SK-N-SH (cell line): Measurements from ENCODE around the gene C1QTNF2. TPM values are rescaled to one million over a fixed set of nuclear protein-coding genes. Genes with fewer than 3 reads are reported as not detected.

ENCODE experiments used
- CTCF ChIA-PET: fragments of 300-600, 350-600 bp; formaldehyde crosslinking; extraction: SDS; loops from one replicate; lab custom pipeline; 2021; lab: Yijun Ruan, JAX
- POLR2A ChIA-PET: fragments of 350-600 bp; sonication (Branson Sonifier 250); formaldehyde crosslinking; extraction: SDS; loops from one replicate; lab custom pipeline; 2020; ENCODE audit warnings: antibody characterized with exemption, inconsistent platforms; lab: Yijun Ruan, JAX
- DNase-seq: peaks from one replicate; pipeline ENCODE4 v3.0.0; 2012
- H2AFZ ChIP-seq: fragments of 200-600 bp; sonication (generic); 2 replicates; pipeline ENCODE4 v1.8.1; 2016; ENCODE audit warnings: antibody characterized with exemption, mild to moderate bottlenecking, low read depth
- H3F3A ChIP-seq: fragments of 200-600 bp; sonication (generic); replicated peaks from 2 replicates; pipeline ENCODE3; 2016; ENCODE audit warnings: antibody characterized with exemption, mild to moderate bottlenecking; ENCODE audit not compliant: insufficient read depth
- H3K27ac ChIP-seq, 2 experiments: fragments of 200-500 bp in 1 of 2; fragments of 200-600 bp in 1 of 2; sonication (Bioruptor generic) in 1 of 2; sonication (generic), shearing (Covaris generic) in 1 of 2; 2 replicates each; pipeline versions ENCODE4 v1.5.1 to v1.6.1; 2014 to 2016; ENCODE audit warnings: low read depth in 2 of 2, inconsistent platforms in 1 of 2, low read length in 1 of 2, mild to moderate bottlenecking in 1 of 2, mixed read lengths in 1 of 2
- H3K27me3 ChIP-seq: fragments of 200-600 bp; sonication (generic), shearing (Covaris generic); 2 replicates; pipeline ENCODE4 v1.6.1; 2016; ENCODE audit warnings: mixed run types; ENCODE audit not compliant: insufficient read depth
- H3K36me3 ChIP-seq, 2 experiments: fragments of 200-500 bp in 1 of 2; fragments of 200-600 bp in 1 of 2; sonication (Bioruptor generic) in 1 of 2; sonication (generic) in 1 of 2; replicated peaks in 1 of 2; 2 replicates each; pipeline versions ENCODE3 to v1.5.1; 2014 to 2016; ENCODE audit warnings: low read length in 1 of 2, mild to moderate bottlenecking in 1 of 2; ENCODE audit not compliant: insufficient read depth in 2 of 2, control insufficient read depth in 1 of 2
- H3K4me1 ChIP-seq, 2 experiments: fragments of 200-500 bp in 1 of 2; fragments of 200-600 bp in 1 of 2; sonication (Bioruptor generic) in 1 of 2; sonication (generic), shearing (Covaris generic) in 1 of 2; 2 replicates each; pipeline versions ENCODE4 v1.5.1 to v1.6.1; 2014 to 2016; ENCODE audit warnings: low read depth in 1 of 2, low read length in 1 of 2, mixed run types in 1 of 2; ENCODE audit not compliant: insufficient read depth in 2 of 2, control insufficient read depth in 1 of 2
- H3K4me2 ChIP-seq: fragments of 200-600 bp; sonication (generic), shearing (Covaris generic); 2 replicates; pipeline ENCODE4 v1.6.1; 2017; ENCODE audit warnings: mixed run types
- H3K4me3 ChIP-seq, 2 experiments: fragments of 200-500 bp in 1 of 2; fragments of 200-600 bp in 1 of 2; sonication (Bioruptor generic) in 1 of 2; sonication (generic), shearing (Covaris generic) in 1 of 2; 2 replicates each; pipeline versions ENCODE4 v1.5.1 to v1.8.1; 2014 to 2016; ENCODE audit warnings: low read depth in 2 of 2, inconsistent platforms in 1 of 2, low read length in 1 of 2, mild to moderate bottlenecking in 1 of 2, mixed read lengths in 1 of 2, moderate library complexity in 1 of 2
- H3K79me2 ChIP-seq: fragments of 200-600 bp; sonication (generic); 2 replicates; pipeline ENCODE4 v1.8.1; 2017; ENCODE audit warnings: mild to moderate bottlenecking; ENCODE audit not compliant: insufficient read depth
- H3K9ac ChIP-seq: fragments of 200-600 bp; sonication (generic); 2 replicates; pipeline ENCODE4 v1.6.1; 2017; ENCODE audit warnings: mixed run types
- H3K9me2 ChIP-seq: fragments of 200-600 bp; sonication (generic); 2 replicates; pipeline ENCODE4 v1.6.1; 2017; ENCODE audit warnings: mixed run types
- H3K9me3 ChIP-seq: fragments of 200-600 bp; sonication (generic); 2 replicates; pipeline ENCODE4 v1.6.1; 2017; ENCODE audit warnings: mixed run types, mild to moderate bottlenecking, moderate library complexity
- H4K20me1 ChIP-seq: fragments of 200-600 bp; sonication (generic); 2 replicates; pipeline ENCODE4 v1.6.1; 2017; ENCODE audit warnings: mild to moderate bottlenecking, mixed run types; ENCODE audit not compliant: insufficient read depth
- FOSL2 ChIP-seq: IDR thresholded peaks from 2 replicates; pipeline ENCODE4 v1.4.0; 2012; ENCODE audit warnings: low read depth, mild to moderate bottlenecking, moderate library complexity, borderline replicate concordance
- FOXJ3 ChIP-seq: sonication (generic); formaldehyde crosslinking; IDR thresholded peaks from 2 replicates; pipeline ENCODE4 v1.5.1; 2020; ENCODE audit warnings: mild to moderate bottlenecking, missing genetic modification reagents
- GABPA ChIP-seq: IDR thresholded peaks from 2 replicates; pipeline ENCODE4 v1.4.0; 2012; ENCODE audit warnings: low read depth, mild to moderate bottlenecking
- JUND ChIP-seq: IDR thresholded peaks from 2 replicates; pipeline ENCODE4 v1.4.0; 2012
- NFIC ChIP-seq: IDR thresholded peaks from 2 replicates; pipeline ENCODE4 v1.4.0; 2012; ENCODE audit warnings: borderline replicate concordance
- POLR2AphosphoS5 ChIP-seq: IDR thresholded peaks from 2 replicates; pipeline ENCODE4 v1.6.1; 2012; ENCODE audit warnings: low read depth, low read length
- RXRA ChIP-seq: IDR thresholded peaks from 2 replicates; pipeline ENCODE4 v1.4.0; 2012; ENCODE audit warnings: low read depth, mild to moderate bottlenecking, borderline replicate concordance
- TAF1 ChIP-seq: IDR thresholded peaks from 2 replicates; pipeline ENCODE4 v1.6.1; 2012; ENCODE audit warnings: low read depth, mild to moderate bottlenecking, low read length, moderate library complexity, borderline replicate concordance
- TCF12 ChIP-seq: IDR thresholded peaks from 2 replicates; pipeline ENCODE4 v1.4.0; 2012
- TEAD4 ChIP-seq: IDR thresholded peaks from 2 replicates; pipeline ENCODE4 v1.4.0; 2012; ENCODE audit warnings: mild to moderate bottlenecking, borderline replicate concordance; ENCODE audit not compliant: insufficient read depth
- USF1 ChIP-seq: IDR thresholded peaks from 2 replicates; pipeline ENCODE4 v1.4.0; 2012; ENCODE audit warnings: low read depth, borderline replicate concordance
- USF2 ChIP-seq: fragments of 150-350 bp; IDR thresholded peaks from 2 replicates; pipeline ENCODE4 v1.6.1; 2017; ENCODE audit warnings: antibody characterized with exemption, low read length, low read depth, borderline replicate concordance
- ZBTB33 ChIP-seq: IDR thresholded peaks from 2 replicates; pipeline ENCODE4 v1.4.0; 2012; ENCODE audit warnings: low read depth, borderline replicate concordance
- WGBS: methylation state at CpG from one replicate; pipeline ENCODE4 v1.1.6; 2017; ENCODE audit warnings: low lambda C conversion rate; 5-methylcytosine and 5-hydroxymethylcytosine counted together
- polyA plus RNA-seq, 3 experiments: library from polyadenylated mRNA; depleted of rRNA; stranded (reverse); fragments of >200 nt; gene quantifications; 2 replicates each; pipeline ENCODE4 v1.2.3, GENCODE V29; 2012
- TF ChIP-seq, protein P1 (sequence below): IDR thresholded peaks from 2 replicates; pipeline ENCODE4; 2012
- TF ChIP-seq, protein P2 (sequence below): IDR thresholded peaks from 2 replicates; pipeline ENCODE4 v1.6.1; 2012; ENCODE audit warnings: mild to moderate bottlenecking, low read depth, low read length, moderate library complexity
- TF ChIP-seq, protein P3 (sequence below): IDR thresholded peaks from 2 replicates; pipeline ENCODE4 v1.4.0; 2012; ENCODE audit warnings: low read depth

Gene C1QTNF2
- polyA plus RNA-seq, 1 of the 3 experiments (the other 2 are of a cell fraction): 0.67 TPM

DNA sequence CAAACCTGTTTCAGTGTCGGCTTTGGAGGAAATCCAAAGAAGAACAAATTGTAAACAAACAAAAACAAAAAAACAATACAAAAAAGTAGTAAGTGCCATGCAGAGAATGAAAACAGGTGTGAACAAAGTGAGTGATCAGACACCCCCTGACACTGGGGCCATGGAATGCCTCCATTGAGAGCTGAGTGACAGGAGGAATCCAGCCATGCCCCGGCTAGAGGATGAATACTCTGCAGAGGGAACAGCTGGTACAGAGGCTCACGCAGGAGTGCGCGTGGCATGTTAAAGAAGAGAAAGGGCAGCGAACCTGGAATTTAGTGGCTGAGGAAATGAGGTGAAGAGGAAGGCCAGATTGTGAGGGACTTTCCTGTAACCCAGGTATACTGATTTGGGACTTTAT, 42.6 kb downstream of the C1QTNF2 start:
- no peak overlapping the region for H3K4me2 ChIP-seq
- H3K79me2 ChIP-seq: no peaks in the 10 kb centered on the region
- no peak overlapping the region for H3K4me3 ChIP-seq
- H3F3A ChIP-seq: no peaks in the 10 kb centered on the region
- no peak for DNase-seq
- WGBS: 93% methylated on average over 6 of the region's 6 CpGs
- no peaks in the 10 kb centered on the region for H3K9me2 ChIP-seq
- POLR2A ChIA-PET: no interaction called here
- H3K9ac ChIP-seq: no peak overlapping the region
- no peak overlapping the region for H2AFZ ChIP-seq
- no peaks in the 10 kb centered on the region for H3K27me3 ChIP-seq
- H3K4me1 ChIP-seq: peaks cover 0 to 9% of the 10 kb centered on the region in 2 experiments; a peak in 1 of 4 replicates
- no peaks in the 10 kb centered on the region for H4K20me1 ChIP-seq
- no peaks in the 10 kb centered on the region for H3K36me3 ChIP-seq
- H3K27ac ChIP-seq: no peak overlapping the region
- no peaks in the 10 kb centered on the region for H3K9me3 ChIP-seq
- TF ChIP-seq TCF12: no peak
- no peak for TF ChIP-seq POLR2AphosphoS5
- TF ChIP-seq USF1: no peak
- no peak for TF ChIP-seq FOSL2
- TF ChIP-seq RXRA: no peak
- TF ChIP-seq TAF1: no peak
- CTCF ChIA-PET: interaction anchor here (0.6 kb wide), 1 partner anchor 62 kb away, joined by 4 read pairs; no protein-coding TSS in a partner anchor

- H3K36me3 ChIP-seq: no peaks in the 10 kb centered on the region
- H3K9me2 ChIP-seq: no peaks in the 10 kb centered on the region
- H4K20me1 ChIP-seq: no peaks in the 10 kb centered on the region
- H2AFZ ChIP-seq: no peak overlapping the region
- no peak for DNase-seq
- POLR2A ChIA-PET: no interaction called here
- no peak overlapping the region for H3K27ac ChIP-seq
- no peaks in the 10 kb centered on the region for H3K79me2 ChIP-seq
- 57% methylated on average over 2 of the region's 2 CpGs for WGBS
- no peaks in the 10 kb centered on the region for H3K27me3 ChIP-seq
- H3K9me3 ChIP-seq: no peaks in the 10 kb centered on the region
- no peak overlapping the region for H3K4me2 ChIP-seq
- H3K4me1 ChIP-seq: peaks cover 0 to 9% of the 10 kb centered on the region in 2 experiments; a peak in 1 of 4 replicates
- CTCF ChIA-PET: interaction anchor here (0.6 to 1.3 kb wide), 2 partner anchors 18 to 19 kb away, joined by 3 read pairs; no protein-coding TSS in a partner anchor
- H3K9ac ChIP-seq: no peak overlapping the region
- no peaks in the 10 kb centered on the region for H3F3A ChIP-seq
- no peak overlapping the region for H3K4me3 ChIP-seq
- no peak for TF ChIP-seq RXRA
- TF ChIP-seq FOXJ3 (CRISPR knock-in tag): no peak
- TF ChIP-seq USF2: no peak
- no peak for TF ChIP-seq NFIC
- no peak for TF ChIP-seq TAF1
- no peak for TF ChIP-seq ZBTB33
- no peak for TF ChIP-seq TEAD4
- no peak for TF ChIP-seq USF1
- no peak for TF ChIP-seq GABPA
- TF ChIP-seq JUND: no peak
- TF ChIP-seq, protein P1, sequence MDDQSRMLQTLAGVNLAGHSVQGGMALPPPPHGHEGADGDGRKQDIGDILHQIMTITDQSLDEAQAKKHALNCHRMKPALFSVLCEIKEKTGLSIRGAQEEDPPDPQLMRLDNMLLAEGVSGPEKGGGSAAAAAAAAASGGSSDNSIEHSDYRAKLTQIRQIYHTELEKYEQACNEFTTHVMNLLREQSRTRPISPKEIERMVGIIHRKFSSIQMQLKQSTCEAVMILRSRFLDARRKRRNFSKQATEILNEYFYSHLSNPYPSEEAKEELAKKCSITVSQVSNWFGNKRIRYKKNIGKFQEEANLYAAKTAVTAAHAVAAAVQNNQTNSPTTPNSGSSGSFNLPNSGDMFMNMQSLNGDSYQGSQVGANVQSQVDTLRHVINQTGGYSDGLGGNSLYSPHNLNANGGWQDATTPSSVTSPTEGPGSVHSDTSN: no peak
- TF ChIP-seq, protein P2, sequence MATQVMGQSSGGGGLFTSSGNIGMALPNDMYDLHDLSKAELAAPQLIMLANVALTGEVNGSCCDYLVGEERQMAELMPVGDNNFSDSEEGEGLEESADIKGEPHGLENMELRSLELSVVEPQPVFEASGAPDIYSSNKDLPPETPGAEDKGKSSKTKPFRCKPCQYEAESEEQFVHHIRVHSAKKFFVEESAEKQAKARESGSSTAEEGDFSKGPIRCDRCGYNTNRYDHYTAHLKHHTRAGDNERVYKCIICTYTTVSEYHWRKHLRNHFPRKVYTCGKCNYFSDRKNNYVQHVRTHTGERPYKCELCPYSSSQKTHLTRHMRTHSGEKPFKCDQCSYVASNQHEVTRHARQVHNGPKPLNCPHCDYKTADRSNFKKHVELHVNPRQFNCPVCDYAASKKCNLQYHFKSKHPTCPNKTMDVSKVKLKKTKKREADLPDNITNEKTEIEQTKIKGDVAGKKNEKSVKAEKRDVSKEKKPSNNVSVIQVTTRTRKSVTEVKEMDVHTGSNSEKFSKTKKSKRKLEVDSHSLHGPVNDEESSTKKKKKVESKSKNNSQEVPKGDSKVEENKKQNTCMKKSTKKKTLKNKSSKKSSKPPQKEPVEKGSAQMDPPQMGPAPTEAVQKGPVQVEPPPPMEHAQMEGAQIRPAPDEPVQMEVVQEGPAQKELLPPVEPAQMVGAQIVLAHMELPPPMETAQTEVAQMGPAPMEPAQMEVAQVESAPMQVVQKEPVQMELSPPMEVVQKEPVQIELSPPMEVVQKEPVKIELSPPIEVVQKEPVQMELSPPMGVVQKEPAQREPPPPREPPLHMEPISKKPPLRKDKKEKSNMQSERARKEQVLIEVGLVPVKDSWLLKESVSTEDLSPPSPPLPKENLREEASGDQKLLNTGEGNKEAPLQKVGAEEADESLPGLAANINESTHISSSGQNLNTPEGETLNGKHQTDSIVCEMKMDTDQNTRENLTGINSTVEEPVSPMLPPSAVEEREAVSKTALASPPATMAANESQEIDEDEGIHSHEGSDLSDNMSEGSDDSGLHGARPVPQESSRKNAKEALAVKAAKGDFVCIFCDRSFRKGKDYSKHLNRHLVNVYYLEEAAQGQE: no peak
- TF ChIP-seq, protein P3, sequence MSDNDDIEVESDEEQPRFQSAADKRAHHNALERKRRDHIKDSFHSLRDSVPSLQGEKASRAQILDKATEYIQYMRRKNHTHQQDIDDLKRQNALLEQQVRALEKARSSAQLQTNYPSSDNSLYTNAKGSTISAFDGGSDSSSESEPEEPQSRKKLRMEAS: no peak
These were observed 43.4 kb downstream of the C1QTNF2 start for GRCh38 chr5:160326981-160327380.
